ENCODE data around the gene KRT26. TPM values are rescaled to one million over a fixed set of nuclear protein-coding genes. Genes with fewer than 3 reads are reported as not detected.

KRT26 gene
- total and polyA plus RNA-seq, 2 of the 4 experiments (the other 2 are of a cell fraction), result not detected

- in situ Hi-C loops (cut with MboI; ENCODE audit: low sequenced_read_pairs) (no loop called here), intact Hi-C loops (cut with micrococcal nuclease) (no loop called here), dilution Hi-C loops (cut with HindIII; ENCODE audit: low sequenced_read_pairs, unreplicated experiment) (no loop called here)
- Histone ChIP-seq H3K27ac (ENCODE audit: insufficient read depth, low read length) (no peak overlapping the region), H3K18ac (ENCODE audit: low read depth, low read length) (no peak overlapping the region), H3K79me1 (ENCODE audit: low read depth in 1 of 2, low read length in 2 of 2) (no peaks in the 10 kb centered on the region), H3K9me1 (ENCODE audit: insufficient read depth, low read length) (no peaks in the 10 kb centered on the region), H3K4me1 (ENCODE audit: control insufficient read depth, insufficient read depth, low read length) (no peaks in the 10 kb centered on the region), H4K91ac (ENCODE audit: insufficient read depth, low read depth, low read length) (no peak overlapping the region), H2BK15ac (ENCODE audit: low read depth, low read length) (no peak overlapping the region), H3K23ac (ENCODE audit: low read depth, low read length) (no peak overlapping the region), H3K4ac (ENCODE audit: low read depth, low read length) (no peak overlapping the region), H3K9me3 (ENCODE audit: control insufficient read depth, insufficient read depth, low read length) (peaks cover 10% of the 10 kb centered on the region), H3K4me3 (ENCODE audit: insufficient read depth, low read depth, low read length) (no peak overlapping the region), H4K20me1 (ENCODE audit: insufficient read depth, low read length) (no peaks in the 10 kb centered on the region), H3K36me3 (ENCODE audit: control insufficient read depth, insufficient read depth, low read length) (no peaks in the 10 kb centered on the region), H2BK120ac (ENCODE audit: low read depth, low read length) (no peak overlapping the region), H3K27me3 (ENCODE audit: control insufficient read depth, insufficient read depth, low read length) (peaks cover 2% of the 10 kb centered on the region; the same call in 1 of the 2 replicates), H3K9ac (ENCODE audit: low read depth, low read length) (no peak overlapping the region), H2BK5ac (ENCODE audit: low read depth, low read length, poor library complexity, severe bottlenecking) (no peak overlapping the region), H4K5ac (ENCODE audit: low read depth, low read length) (no peak overlapping the region), H3K14ac (replicated peaks; ENCODE audit: low read depth, low read length) (no peak overlapping the region), H2AK5ac (ENCODE audit: low read depth, low read length) (no peak overlapping the region), H2AFZ (replicated peaks; ENCODE audit: low read length, poor library complexity) (no peak overlapping the region), H3K4me2 (ENCODE audit: low read depth, low read length) (no peak overlapping the region), H2BK20ac (ENCODE audit: low read depth, low read length) (no peak overlapping the region), H4K8ac (ENCODE audit: low read depth in 2 of 2, low read length in 2 of 2) (no peak overlapping the region), H2AK9ac (replicated peaks; ENCODE audit: low read depth, low read length, poor library complexity) (no peak overlapping the region), H3K56ac (ENCODE audit: extremely low read depth, insufficient read depth, low read length) (no peak overlapping the region)
- CTCF ChIA-PET, result no interaction called here
- no TSS peak for BruUV-seq (replicated peaks)
- POLR2A ChIA-PET (ENCODE audit: unreplicated experiment), result no interaction called here
- WGBS, 2 experiments (ENCODE audit: extremely low coverage in 2 of 2, insufficient read length in 1 of 2), result no CpG with 5 or more reads among the region's 1 CpG
- DNase-seq (no peak), ATAC-seq (ENCODE audit: low read depth) (no peak)
- TF ChIP-seq RAD21 (IDR thresholded peaks at IDR 0.05; ENCODE audit: low read length) (no peak), MXI1 (IDR thresholded peaks at IDR 0.05; ENCODE audit: borderline replicate concordance, low read depth, low read length) (no peak), RCOR1 (IDR thresholded peaks at IDR 0.05; ENCODE audit: insufficient replicate concordance, low read length) (no peak), MAFK (IDR thresholded peaks at IDR 0.05; ENCODE audit: low read depth, low read length) (no peak), SMC3 (IDR thresholded peaks at IDR 0.05; ENCODE audit: low read depth, low read length) (no peak), CTCF (conservative IDR thresholded peaks at IDR 0.05; ENCODE audit: low read depth, low read length) (no peak), ELK1 (IDR thresholded peaks at IDR 0.05; ENCODE audit: borderline replicate concordance, low read depth, low read length) (no peak), BHLHE40 (IDR thresholded peaks at IDR 0.05; ENCODE audit: low read depth, low read length) (no peak), MAZ (IDR thresholded peaks at IDR 0.05; ENCODE audit: borderline replicate concordance, low read depth, low read length) (no peak), RFX5 (IDR thresholded peaks at IDR 0.05; ENCODE audit: low read depth, low read length) (no peak), CHD1 (IDR thresholded peaks at IDR 0.05; ENCODE audit: low read depth, low read length) (no peak), USF2 (IDR thresholded peaks at IDR 0.05; ENCODE audit: low read depth, low read length) (no peak), NFE2L2 (IDR thresholded peaks at IDR 0.05; ENCODE audit: low read depth, low read length) (no peak), FOS (IDR thresholded peaks at IDR 0.05; ENCODE audit: low read depth, low read length) (no peak), POLR2A (IDR thresholded peaks at IDR 0.05; ENCODE audit: low read depth, low read length) (no peak)
Measured at GRCh38 chr17:40760105-40761016, 11.6 kb downstream of the KRT26 start.
